Bone marrow (tissue), 2 donors: ENCODE results near the gene B3GLCT.

Source experiments
- DNase-seq, 2 donors: peaks; one replicate each; lab custom pipeline; 2025; lab: John Stamatoyannopoulos, UW

Gene B3GLCT

DNA sequence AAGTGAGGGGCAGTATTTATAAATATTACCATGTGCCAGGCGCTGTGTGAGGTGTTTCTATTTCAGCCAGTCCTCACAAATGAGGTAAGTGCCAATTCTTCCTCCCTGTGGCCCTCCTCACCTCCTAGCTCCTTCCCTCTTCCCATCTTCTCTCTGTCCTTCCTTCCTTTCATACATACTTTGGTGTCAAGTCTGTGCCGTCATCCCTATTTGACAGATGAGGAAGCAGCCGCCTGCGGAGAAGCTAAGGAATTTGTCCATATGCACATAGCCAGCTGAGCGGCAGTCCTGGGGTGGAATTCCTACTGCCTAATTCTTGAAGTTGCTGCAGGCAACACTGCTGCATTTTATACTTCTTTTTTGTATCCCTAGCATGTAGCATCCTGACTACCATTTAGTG, 150.8 kb downstream of the B3GLCT start:
- DNase-seq = no peak

DNA sequence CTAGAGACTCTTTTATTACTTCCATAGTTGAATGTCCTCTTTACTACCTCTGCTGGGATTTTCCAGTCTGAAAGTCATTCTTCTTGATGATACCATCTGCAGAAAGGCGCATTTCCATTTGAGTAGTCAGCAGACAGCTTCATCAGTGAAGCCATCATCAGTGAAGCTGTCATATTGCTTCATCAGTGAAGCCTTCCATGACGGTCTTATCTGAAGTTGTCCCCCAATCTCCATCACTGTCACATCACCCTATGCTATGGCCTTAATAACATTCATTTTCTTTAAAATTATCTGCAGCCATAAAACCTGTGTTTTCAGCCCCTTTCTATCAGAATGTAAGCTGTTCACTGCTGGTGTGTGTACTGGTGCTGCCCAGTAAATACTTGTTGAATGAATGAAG, 151.6 kb downstream of the B3GLCT start:
- DNase-seq = no peak

DNA sequence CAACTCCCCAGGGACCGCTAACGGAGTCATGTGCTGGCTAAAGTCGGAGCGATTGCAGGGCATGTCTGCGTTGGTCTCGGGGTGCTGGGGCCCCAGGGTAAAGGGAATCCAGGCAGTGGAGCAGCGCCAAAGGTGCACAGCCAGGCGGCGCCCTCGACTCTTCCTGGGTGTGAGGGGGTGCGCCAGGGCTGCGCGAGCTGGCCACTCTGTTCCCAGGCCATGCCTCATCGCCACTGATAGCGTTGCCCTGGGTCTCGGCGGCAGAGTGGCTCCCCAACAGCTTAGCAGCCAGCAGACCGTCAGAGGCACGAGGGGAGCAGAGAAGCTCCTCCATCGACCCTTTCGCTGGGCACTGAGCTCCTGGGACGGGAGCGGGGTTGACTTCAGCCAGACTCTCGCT, 152.7 kb downstream of the B3GLCT start:
- no peak for DNase-seq

DNA sequence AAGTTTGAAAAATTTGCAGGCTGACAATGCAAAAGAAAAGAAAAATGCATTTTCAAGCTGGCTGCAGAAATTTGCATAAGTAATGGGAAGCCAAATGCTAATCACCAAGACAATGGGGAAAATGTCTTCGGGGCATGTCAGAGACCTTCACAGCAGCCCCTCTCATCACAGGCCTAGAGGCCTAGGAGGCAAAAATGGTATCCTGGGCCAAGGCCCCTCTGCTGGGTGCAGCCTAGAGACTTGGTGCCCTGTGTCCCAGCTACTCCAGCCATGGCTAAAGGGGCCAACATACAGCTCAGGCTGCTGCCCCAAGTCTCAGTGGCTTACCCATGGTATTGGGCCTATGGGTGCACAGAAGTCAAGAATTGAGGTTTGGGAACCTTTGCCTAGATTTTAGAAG, 155.2 kb downstream of the B3GLCT start:
- no peak for DNase-seq

DNA sequence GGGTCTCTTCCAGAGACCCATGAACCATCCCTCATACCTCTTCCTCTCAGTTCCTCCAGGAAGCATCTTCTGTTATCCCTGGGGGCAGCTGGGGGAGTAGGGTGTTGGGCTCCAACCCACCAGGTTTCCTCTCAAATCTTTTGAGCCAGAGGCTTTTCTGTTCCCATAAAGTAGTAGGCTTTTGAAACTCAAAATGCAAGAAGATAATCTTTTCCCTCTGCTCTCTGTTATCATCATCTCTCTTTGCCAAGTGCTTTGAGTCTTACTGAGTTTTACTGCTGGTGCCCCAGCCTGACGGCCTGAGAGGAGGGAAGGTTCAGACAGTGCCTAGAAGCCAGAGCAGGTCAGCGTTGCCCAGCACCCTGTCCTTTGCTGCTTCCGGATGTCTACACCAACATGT, 157.2 kb downstream of the B3GLCT start:
- DNase-seq = no peak

DNA sequence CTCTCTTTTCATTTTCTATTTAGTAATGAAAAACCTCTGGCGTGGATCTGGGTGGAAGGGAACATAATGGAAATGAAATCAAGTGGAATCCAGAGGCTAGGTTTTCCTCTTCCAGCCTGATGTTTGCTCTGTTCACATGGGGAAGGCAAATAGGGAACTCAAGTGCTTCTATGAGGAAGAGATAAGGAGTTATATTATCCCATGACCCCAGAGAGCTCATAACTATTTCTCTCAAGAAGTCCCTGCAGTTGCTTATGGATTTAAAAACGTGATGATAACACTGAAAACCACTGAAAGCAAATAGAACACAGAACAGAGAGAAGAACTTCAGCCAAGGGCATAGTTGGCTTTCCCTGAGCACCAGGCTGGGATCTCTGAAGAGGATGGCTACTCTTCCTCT, 157.8 kb downstream of the B3GLCT start:
- DNase-seq = no peak

DNA sequence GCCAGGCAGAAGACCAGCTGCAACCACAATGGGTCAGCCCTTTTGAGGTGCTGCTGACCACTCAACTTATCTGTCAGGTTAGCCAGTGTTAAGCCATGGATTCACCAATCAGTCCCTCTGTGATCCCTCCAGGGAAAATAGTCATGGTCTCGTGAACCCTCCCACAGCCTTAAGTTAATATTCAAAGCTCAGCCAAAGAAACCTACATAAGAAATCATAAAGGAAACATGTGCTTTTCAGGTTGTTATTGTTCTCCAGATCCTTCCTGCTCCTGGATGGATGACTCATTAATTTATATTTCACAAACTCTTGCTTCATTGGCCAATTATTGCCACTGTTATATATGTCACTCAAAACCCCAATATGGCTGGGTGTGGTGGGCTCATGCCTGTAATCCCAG, 161.9 kb downstream of the B3GLCT start:
- DNase-seq = no peak

DNA sequence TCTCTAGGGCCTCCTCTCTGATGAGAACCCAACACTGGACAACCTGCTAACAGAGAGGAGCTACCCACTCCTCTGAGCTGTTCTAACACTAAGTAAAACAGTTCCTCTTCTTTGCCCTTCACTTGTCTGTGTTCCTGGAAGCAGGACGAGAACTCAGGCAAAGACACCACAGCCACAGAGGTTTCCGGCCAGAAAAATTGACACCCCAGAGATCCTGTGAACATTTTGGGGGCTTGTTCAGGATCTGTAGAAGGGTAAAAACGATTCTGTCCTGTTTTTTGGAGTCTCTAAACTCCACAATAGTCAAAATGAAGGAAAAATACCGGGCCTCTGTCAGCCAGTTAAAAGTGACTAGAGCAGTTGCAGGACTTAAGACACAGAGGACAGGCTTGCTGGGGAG, 165.9 kb downstream of the B3GLCT start:
- DNase-seq = no peak

DNA sequence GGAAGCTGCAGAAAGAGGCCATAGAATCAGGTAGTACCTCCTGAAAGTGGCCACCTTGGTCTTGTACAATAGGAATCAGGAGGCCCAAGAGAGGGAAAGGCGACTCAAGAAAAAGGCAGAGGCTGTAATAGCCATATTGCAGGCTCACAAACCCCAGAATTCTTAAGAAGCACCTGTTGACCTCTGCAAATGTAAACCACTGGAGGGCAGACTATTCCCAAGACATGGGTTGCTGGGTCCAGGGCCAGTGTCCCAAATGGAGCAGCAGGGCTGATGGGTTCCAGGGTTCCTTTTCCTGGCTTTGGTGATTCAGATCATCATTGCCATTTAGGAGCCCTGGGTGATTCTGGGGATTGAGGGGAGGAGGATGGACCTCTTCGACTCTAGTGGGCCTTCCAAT, 167.6 kb downstream of the B3GLCT start:
- no peak for DNase-seq

DNA sequence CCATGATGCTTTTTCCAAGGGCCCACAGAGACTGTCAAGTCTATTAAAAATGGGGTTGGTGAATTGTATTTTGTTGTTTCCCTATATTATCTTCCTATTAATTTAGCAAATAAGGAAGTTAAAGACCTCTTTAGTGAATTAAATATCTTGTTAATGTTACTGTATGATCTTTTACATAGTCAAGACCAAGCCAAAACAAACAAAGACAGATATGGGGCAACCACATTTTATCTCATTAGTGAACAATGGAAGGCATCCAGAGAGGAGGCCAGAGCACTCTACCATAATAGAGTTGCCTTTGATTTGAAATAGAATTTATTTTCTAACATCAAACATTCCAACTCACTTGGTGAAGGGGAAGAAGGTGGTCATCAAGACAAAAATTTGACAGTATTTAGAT, 169.4 kb downstream of the B3GLCT start:
- no peak for DNase-seq

DNA sequence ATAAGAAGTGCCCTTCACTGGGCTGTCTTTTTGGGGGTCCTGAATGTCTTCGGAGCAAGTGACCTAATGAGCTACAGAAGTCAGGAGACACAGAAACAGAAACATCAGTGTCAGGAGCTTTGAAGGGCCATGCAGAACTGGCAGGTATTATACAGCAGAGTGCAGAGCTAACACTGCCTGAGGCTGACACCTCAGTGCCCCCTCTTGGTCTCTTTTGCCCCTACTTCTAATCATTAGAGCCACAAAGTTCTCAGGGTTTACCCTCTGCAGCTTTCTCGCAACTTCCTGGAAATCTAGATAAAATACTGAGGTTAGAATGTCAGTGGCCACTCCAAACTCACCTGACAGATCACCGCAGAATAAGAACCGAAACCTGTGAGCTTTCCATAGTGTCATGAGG, 172.7 kb downstream of the B3GLCT start:
- DNase-seq = no peak

DNA sequence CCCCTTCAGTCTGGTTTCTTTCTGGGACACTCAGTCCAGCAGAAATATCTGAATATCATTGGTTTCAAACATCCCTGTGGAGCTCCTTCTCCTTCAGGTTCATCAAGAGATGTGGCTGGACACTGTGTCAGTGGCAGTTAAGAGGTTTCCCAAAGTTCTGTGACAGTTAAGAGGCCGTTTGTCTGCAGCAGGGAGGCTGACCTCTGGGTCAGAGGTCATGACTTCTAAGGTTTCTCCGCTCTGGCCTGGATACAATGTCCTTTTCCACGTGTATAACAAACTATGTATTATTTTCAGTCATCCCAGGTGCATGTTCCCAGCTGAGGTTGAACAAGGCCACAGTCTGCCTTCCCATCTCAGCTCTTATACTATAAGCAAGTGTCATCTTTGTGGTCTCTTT, 174.9 kb downstream of the B3GLCT start:
- DNase-seq = no peak

DNA sequence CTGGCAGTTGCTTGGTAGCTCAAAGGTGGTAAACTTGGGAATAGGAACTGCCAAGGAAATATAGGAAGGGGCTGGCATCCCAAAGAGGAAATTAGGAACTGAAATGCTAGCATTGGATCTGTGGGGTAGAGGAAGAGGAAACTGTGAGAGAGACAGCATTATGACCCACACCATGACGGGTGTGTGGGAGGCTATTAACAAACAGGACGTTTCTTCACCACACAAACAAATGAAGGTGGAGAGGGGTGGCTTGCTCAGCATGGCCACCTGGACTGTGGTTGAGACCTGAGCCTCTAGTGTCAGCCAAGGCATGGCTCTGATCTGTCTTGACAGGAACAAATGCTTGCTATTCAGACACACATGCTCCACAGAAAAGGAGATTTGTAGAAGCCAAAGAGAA, 178.2 kb downstream of the B3GLCT start:
- DNase-seq = no peak

DNA sequence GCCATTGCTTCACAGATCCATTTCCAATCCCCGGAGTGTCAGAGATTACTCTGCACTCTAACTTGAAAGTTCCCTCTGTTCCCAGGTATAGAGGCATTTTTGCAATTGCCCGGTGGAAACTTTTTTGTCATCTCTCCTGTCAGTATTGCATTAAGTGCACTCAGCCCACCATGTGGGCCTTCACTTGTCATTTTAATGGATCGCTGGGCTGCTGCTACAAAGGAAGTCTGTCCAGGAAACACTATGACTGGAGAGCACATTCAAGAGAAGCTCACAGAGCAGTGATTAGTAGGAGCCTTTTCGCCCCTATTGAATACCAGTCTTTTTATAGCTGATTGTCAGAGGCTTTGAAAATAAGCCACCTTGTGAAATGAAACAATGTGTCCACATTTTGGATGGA, 180.9 kb downstream of the B3GLCT start:
- no peak for DNase-seq
